Measurements from ENCODE around the gene MEIOSIN.
"Not testable (repeated sequence)": the region's sequence is repeated elsewhere in the genome, so short reads cannot be mapped to it uniquely, and the experiment has no call there.

The MEIOSIN gene

DNA sequence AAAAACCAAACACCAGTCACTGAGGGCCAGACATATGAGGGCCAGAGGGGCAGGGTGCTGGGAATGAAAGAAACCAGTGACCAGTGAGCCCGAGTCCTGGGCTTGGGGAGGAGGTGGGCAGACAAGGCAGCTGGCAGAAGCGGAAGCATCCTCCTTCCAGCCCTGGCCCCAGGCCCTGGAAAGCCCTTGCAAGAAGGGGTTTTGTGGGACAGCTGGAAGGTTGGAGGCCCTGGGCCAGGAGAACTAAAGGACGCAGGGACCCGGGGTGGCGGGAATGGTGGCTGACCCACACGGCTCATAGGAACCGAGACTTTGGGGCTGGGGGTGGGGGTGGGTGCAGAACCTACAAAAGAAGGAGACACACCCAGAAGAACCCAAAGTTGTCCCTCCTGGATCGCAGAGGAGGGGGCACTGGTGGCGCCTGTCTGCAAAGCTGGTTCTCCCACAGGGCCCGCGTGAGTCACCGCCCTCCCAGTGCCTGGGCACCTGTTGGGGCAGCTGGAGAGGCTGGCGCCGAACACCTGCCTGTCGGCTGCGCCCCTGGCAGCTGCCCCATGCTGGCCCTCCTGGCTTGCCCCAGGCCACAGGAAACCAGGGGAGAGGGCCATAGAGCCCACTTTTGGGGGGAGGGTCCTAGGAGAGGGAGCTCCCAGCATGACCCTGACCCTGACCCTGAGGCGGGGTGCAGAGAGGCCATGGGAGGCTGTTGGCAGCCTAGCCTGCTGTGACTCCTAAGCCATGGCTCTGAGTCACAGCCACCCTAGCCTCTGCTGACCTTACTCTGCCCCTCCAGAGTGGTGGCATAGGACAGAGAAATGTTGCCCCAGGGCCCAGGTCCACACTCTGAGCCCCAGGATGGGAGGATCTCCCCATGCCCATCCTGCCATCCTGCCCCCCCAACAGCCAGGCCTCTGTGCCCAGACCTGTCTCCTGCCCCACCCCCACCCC lies 48.2 kb downstream of the MEIOSIN start:
- DNase-seq = peak; percentile 73

DNA sequence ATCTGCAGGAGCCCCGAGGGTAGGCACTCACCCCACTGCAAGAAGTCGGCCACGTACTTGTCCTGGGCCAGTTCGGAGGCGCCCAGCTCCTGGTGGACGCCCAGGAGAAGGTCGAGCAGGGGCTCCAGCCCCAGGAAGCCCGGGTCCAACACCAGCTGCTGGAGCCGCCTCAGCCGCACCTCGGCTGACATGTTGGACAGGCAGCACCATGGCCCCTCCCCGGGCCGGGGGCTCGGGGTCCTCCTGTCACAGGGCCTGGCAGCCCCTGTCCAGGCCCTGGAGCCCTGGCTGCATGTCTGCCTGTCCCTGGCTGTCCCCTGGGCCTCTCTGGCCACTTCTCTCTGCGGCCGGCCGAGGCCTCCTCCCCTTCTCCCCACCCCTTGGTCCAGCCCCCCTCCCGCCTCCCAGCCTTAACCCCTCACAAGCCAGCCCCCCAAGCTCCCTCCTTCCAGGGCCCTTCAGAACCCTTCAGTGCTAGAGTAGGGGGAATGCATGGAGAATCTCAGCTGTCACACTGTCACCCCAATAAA lies 49.0 kb downstream of the MEIOSIN start, which contains the start of gene DMPK:
TSS of gene DMPK (minus strand) at position 329 of the 530 bp plus-strand sequence. CDS start at position 191, 138 bp downstream.
- DNase-seq = no peak

DNA sequence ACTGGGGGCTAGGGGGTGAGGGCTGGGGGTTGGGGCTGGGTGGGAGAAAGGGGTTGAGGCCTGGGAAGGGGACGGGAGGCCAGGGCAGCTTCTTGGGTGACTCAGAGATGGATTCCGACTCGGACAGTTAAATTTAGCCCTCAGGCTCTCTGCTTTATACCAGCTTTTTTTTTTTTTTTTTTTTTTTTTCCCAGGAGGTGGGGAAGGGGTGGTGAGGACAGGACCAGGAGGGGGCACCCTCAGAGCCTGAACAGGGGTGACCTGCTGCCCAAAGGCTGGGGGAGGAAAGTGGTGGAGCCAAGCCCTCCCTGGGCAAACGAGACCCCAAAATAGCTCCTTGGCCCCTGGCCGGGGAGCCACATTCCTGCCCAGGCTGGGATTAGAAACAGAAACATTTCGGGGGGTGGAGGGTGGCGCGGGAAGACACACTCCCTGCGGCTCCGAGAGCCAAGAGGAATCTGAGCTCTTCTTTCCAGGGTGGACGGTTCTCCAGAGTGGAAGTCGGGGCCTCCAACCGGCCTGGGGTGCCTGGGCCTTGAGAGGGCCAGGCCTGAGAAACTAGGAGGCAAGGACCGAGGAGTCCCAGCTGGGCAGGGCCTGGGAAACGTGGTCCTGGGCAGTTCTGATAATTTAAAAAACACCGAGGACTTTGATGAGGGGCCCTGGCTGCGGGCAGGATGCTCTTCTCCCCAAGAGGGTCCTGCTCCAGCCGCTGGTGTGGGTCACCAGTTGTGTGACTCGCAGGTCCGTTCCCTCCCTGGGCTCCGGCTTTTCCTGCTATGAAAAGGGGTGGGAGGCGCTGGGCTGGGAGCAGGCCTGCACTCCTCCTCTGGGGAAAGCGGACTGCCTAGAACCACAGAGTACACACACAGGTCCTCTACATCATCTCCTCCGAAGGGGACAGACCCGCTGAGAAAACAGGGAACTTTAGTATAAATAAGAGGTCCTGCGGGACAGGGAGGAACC lies 49.9 kb downstream of the MEIOSIN start:
- no peak for DNase-seq

DNA sequence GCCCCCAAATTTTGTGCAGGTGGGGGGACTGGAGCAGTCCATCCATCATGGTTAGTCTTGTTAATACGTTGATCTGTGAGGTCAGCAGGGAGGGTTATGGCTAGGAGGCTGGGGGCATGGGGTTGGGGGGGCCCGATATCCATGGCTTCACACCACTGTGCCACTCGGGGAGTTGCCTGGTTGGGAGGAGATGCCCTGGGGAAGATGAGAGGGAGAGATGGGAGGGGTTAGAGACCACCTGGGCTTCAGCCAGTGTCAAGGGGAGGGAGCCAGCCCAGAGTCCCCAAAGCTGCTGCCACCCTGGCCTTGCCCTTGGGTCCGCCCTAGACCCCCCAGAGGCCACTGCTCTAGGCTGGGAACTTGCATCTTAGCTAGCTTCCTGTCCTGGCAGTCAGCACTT lies 50.9 kb downstream of the MEIOSIN start:
- no peak for DNase-seq

DNA sequence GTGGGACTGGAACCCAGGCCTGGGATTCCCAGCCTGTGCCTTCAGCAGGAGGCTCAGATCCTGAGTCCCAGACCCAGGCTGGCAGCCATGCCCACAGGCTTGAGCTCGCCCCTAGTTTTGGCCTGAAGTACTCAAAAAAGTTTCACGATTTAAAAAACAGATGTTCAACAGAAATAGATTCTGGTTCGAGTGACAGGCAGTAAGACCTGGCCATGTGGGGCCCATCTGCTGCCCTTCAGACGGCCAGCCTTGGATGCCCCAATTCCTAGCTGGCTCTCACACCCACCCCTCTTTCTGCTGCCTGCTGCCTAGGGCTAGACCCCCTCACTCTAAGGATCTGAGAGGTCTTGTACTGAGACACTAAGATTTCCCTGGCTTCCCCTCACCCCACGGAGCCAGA lies 51.9 kb downstream of the MEIOSIN start:
- no peak for DNase-seq

DNA sequence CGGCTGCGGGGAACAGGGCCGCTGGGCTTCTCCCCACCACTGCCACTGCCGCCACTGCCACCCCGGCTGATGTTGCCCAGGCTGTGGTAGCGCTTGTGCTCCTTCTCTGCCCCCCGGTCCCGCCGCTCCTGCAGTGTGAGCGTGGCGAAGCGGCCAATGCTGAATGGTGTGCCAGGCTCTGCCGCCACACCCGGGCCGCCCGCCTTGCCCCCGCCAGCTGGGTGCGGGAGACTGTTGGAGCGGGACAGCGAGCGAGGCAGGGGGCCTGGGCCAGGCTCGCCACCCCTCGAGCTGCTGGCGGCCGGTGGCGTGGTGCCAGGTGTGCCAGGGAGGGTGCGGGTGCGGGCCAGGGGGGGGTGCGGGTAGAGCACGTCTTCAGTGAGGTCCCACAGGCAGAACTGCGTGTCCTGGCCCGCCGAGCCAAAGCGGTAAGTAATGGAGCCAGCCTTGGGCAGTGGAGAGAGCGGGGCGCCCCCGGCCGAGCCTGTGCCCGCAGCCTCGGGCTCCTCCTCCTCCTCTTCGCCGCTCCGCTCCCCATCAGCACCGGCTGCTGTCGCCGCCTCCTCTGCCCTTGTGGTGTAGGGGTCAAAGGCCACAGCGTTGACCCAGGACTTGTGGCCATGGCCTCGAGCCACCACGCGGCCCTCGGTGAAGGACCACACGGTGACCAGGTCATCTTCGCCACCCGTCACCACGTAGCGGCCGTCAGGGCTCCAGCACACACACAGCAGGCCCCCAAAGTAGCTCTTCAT lies 52.7 kb downstream of the MEIOSIN start:
- no peak for DNase-seq

DNA sequence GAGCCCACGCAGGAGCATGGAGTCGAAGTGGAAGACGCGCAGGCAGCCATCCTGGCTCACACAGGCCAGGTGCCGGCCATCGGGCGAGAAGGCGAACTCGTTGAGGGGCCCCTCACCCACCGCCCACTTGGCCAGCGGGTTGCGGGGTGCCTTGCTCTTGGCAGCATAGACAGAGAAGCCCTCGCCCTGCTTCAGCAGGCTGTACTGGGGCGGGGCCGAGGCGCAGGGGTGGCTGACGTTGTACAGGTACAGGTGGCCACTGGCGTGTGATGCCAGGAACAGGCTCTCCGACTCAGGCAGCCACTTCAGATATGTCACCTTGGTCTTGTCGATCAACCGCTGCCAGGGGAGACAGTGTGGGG lies 53.3 kb downstream of the MEIOSIN start:
- DNase-seq = no peak

DNA sequence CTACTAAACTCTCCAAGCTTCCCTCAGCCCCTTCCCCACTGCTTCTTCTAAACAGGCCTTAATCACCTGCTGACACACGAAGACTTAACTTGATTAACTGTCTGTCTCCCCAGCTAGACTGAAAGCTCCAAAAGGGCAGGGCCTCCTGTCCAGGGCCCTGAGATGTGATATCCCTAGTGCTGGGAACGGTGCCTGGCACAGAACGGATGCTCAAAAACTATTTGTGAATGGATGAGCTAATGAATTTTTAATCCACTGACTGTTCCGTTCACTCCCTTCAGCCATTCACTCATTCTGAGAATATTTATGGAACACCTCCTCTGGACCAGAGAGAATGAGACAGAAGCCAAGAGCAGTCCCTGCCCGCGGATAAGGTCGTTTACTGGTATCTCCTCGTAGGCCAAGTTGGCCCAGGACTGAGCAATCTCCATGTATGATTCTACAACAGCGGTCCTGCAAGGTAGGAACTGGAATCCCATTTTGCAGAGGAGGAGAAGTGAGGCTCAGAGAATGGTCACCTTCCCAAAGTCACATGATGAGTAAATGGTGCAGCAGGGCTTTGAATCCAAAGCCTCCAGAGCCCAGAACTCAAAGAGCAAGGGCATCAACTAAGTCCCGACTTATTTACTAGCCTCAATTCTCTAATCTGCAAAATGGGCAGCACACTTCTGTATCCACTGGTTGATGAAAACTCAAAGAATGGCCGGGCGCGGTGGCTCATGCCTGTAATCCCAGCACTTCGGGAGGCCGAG lies 56.0 kb downstream of the MEIOSIN start:
- DNase-seq = no peak

DNA sequence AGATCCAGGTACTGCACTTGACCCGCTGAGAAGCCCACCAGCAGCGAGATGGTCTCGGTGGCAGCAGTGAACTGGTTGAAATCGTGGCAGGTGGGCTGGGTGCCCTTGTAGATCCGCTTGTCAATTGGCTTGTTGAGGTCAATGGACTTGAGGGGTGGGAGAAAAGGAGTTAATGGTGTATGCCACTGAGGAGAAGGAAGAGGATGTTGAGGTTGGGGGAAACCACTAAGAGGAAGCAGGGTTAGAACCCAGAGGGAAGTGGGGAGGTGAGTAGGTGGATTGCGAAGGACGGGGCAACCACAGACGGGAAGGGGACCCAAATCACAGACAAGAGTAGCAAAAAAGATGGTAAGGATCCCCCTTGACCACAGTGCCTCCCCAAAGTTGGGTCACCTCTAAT lies 57.7 kb downstream of the MEIOSIN start:
- DNase-seq = no peak

DNA sequence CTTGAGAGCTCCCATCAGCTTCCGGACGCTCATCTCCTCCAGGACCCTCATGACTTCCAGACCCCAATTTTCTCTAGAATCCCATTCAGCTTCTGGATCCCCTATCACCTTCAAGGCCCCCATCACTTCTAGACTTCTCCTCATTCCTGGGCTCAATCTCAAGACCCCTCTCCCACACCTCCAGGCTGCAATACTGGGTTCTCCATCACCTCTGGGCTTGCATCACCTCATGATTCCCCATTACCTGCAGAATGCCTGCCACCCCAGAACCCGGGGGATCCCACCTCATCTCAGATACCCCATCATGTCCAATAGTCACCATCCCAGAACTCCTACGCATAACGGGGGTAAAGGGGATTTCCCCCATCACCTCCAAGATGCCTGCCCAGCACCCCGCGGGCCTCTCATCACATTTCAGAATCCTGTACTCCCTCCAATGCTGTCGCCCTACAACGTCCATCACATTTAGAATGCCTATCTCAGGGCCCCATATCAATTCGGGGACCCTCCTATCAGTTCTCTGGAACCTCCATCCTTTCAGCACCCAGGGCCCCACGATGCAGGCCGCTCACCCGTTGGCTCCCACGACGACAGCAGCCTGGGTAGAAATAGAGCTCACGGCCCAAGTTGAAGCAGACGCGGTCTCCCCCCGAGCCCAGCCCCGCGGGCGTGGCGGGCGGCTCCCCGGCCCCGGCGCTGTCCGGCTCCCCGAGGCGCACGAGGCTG lies 58.7 kb downstream of the MEIOSIN start:
- DNase-seq = no peak

DNA sequence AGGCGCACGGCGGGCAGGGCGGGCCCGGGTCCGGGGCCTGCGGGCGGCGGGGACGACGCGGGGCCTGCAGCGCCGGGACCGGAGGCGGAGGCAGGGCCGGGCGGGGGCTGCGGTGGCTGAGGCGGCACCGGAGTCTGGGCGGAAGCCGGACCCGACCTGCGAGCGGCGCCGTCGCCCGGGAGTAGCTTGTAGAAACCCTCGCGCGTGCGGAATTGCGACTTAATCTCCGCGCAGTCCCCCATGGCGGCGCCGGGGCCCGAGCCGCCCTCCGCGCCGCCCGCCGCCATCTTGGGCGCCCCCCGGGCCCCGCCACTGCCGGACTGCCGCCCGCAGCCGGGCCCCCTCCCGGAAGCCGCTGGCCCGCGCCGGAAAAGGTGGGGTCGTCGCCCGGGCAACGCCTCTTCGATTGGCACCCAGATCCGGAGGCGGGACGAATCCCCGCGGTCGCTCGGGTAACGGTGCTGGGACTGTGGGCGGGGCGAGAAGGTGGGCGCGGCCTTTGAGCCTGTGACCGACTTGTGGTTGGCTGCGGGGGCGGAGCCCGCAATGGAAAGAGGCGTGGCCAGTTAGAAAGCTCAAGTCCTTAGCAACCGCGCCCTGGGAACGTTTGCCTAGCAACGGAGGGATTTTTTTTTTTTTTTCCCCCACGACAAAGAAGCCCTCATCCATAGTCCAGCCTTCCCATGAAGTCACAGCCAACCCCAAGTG lies 59.4 kb downstream of the MEIOSIN start, which contains the start of gene DMWD:
TSS of gene DMWD (minus strand) at position 376 of the 708 bp plus-strand sequence. CDS start at position 287, 89 bp downstream.
- DNase-seq = peak; percentile 97

DNA sequence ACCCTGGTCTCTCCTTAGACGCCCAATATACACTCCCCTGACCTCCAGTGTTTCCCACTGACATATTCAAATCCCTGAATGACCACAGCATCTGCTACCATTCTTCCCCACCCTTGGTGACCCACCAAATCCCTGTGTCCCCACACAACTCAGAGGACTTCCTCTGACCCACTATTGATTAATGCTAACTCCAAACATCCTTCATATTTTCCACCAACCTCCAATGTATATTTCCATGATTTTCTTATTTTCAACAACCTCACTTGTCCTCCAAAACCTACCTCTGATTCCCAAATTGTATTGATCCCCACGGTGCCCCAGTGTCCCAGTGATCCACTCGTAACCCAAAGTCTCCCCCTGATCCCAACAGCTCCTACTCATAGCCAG lies 59.9 kb downstream of the MEIOSIN start:
- DNase-seq = no peak

DNA sequence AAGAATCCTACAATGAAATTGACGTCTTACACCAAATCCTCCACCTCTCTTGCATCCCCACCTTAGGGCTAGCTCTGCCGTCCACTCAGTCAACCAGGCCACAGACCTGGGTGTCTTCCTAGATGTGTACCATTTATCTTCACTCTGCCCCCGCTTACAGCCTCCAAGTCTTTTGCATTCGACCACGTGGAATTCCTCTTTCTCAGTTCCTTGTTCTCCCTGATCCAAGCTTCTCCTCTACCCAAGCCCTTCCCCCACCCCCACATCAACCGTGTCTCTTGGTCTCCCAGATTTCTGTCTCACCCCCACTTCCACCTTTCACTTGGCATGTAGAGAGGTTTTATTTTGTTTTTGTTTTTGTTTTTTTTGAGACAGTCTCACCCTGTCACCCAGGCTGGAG lies 60.6 kb downstream of the MEIOSIN start:
- DNase-seq = no peak

DNA sequence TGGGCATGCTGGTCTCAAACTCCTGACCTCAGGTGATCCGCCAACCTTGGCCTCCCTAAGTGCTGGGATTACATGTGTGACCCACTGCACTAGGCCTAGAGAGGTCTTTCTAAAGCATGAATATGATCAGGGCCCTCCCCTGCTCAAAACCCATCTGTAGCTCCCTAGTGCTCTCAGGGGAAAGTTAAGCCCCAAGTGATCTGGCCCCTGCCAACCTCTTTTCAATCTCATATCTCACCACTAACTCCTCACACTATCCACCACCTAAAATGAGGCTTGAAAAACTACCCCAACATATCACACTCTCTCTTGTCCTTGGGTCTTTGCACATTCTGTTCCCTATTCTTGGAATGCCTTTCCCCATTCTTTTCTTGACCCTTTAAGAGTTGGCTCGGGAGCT lies 61.4 kb downstream of the MEIOSIN start:
- no peak for DNase-seq

DNA sequence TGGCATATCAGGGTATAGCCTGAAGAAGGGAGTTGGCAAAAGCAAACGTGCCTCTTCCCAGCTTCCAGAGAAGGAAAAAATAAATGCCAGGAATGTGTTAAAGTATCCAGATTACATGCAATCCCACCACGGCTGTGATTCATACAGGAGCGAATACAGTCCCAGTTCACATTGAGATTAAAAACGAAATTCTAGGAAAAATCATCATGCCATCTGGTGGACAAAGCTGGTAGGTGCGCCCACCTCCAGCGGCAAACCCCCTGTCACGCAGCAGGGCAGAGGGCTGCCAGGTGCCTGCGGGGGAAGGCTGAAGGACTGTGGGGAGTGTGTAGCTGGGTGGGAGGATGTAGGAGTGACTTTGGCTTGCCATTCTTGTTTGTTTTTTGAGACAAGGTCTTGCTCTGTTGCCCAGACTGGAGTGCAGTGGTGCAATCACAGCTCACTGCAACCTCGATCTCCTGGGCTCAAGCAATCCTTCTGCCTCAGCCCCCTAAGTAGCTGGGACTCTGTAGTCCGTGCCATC lies 65.8 kb downstream of the MEIOSIN start:
- peak; percentile 60 for DNase-seq

DNA sequence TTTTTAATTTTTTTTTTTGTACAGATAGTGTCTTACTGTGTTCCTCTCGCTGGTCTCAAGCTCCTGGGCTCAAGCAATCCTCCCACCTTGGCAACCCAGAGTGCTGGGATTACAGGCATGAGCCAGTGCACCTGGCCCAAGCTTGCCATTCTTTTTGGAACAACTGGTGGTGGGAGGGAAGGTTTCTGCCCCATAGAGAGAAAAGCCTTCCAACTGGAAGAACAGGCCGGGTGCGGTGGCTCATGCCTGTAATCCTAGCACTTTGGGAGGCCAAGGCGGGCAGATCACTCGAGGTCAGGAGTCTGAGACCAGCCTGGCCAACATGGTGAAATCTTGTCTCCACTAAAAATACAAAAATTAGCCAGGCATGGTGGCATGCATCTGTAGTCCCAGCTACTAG lies 66.3 kb downstream of the MEIOSIN start:
- not testable (repeated sequence) for DNase-seq

DNA sequence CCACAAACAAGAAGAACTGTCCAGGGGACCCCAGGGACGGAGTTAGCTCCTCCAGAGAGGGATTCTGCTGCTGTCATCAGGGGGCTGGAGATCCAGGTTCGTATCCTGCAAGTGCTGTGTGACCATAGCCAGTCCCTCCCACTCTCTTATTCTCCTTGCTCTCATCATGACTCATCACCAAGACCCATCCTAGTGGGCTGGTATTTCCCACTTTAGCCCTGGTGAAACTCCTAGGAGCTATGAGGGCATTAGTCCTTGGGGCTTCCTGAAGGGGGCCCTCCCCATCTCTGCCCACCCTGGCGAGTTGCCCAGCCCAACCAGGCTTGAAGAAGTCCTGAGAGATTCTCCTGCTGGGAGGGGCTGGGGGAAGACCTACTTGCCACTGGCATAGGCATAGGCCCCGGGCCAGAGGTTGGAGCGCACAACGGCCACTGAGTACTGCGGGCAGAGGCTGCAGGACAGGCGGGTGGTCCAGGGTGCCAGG lies 66.9 kb downstream of the MEIOSIN start:
- DNase-seq = no peak

DNA sequence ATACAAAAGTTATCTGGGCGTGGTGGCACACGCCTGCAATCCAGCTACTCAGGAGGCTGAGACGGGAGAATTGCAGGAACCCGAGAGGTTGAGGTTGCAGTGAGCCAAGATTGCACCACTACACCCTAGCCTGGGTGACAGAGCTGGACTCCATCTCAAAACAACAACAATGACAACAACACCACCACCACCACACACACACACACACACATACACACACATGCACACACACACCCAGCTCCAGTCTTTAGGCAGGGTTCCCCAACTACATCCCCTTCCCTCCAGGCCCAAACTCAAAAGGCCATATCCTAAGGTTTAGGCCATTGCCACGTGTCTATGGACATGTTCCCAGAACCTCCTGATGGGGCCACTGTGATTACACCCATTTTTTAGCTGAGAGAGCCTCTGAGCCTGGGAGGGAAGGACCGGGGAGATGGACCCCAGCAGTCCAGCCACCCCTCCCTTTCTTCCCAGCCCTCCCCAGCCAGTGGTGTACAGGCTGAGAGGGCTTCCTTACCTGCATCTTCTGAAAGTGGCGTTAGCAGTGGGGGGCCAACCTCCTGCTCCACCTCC lies 68.5 kb downstream of the MEIOSIN start:
- no peak for DNase-seq

All from NCI-H345 (cell line).